ENCODE measurements around the gene CAPN5. TPM values are rescaled to one million over a fixed set of nuclear protein-coding genes. Genes with fewer than 3 reads are reported as not detected.

The CAPN5 gene
- total RNA-seq, 1 donor from 2014 or later: 12.8 TPM

- Mint-ChIP-seq H3K27me3 (ENCODE audit: unreplicated experiment) (no peaks in the 10 kb centered on the region), H3K4me1 (ENCODE audit: unreplicated experiment) (peaks cover 49% of the 10 kb centered on the region), H3K27ac (ENCODE audit: unreplicated experiment) (no peak overlapping the region), H3K4me3 (ENCODE audit: unreplicated experiment) (no peak overlapping the region), H3K36me3 (ENCODE audit: unreplicated experiment) (no peaks in the 10 kb centered on the region), H3K9me3 (ENCODE audit: unreplicated experiment) (no peaks in the 10 kb centered on the region)
- no peak for DNase-seq (ENCODE audit: extremely low spot score, unreplicated experiment)
- no peak for TF ChIP-seq CTCF (IDR thresholded peaks at IDR 0.05)
Observed at GRCh38 chr11:77069336-77069968, 2.7 kb downstream of the CAPN5 start.

- Mint-ChIP-seq H3K9me3 (ENCODE audit: unreplicated experiment) (no peaks in the 10 kb centered on the region), H3K36me3 (ENCODE audit: unreplicated experiment) (no peaks in the 10 kb centered on the region), H3K27ac (ENCODE audit: unreplicated experiment) (no peak overlapping the region), H3K4me1 (ENCODE audit: unreplicated experiment) (peaks cover 53% of the 10 kb centered on the region), H3K27me3 (ENCODE audit: unreplicated experiment) (no peaks in the 10 kb centered on the region), H3K4me3 (ENCODE audit: unreplicated experiment) (no peak overlapping the region)
- no peak for DNase-seq (ENCODE audit: extremely low spot score, unreplicated experiment)
- no peak for TF ChIP-seq CTCF (IDR thresholded peaks at IDR 0.05)
Observed at GRCh38 chr11:77069969-77070582, 3.3 kb downstream of the CAPN5 start.

- H3K4me3 Mint-ChIP-seq (ENCODE audit: unreplicated experiment): no peak overlapping the region
- TF ChIP-seq CTCF (IDR thresholded peaks at IDR 0.05): no peak
- H3K36me3 Mint-ChIP-seq (ENCODE audit: unreplicated experiment): no peaks in the 10 kb centered on the region
- no peaks in the 10 kb centered on the region for H3K9me3 Mint-ChIP-seq (ENCODE audit: unreplicated experiment)
- no peak overlapping the region for H3K27ac Mint-ChIP-seq (ENCODE audit: unreplicated experiment)
- peaks cover 49% of the 10 kb centered on the region for H3K4me1 Mint-ChIP-seq (ENCODE audit: unreplicated experiment)
- H3K27me3 Mint-ChIP-seq (ENCODE audit: unreplicated experiment): no peaks in the 10 kb centered on the region
- no peak for DNase-seq (ENCODE audit: extremely low spot score, unreplicated experiment)
Observed at GRCh38 chr11:77071077-77071476, 4.3 kb downstream of the CAPN5 start.

GRCh38 chr11:77071671-77072605 lies 5.2 kb downstream of the CAPN5 start:
- Mint-ChIP-seq H3K4me3 (ENCODE audit: unreplicated experiment) (no peak overlapping the region), H3K27ac (ENCODE audit: unreplicated experiment) (no peak overlapping the region), H3K27me3 (ENCODE audit: unreplicated experiment) (no peaks in the 10 kb centered on the region), H3K36me3 (ENCODE audit: unreplicated experiment) (no peaks in the 10 kb centered on the region), H3K4me1 (ENCODE audit: unreplicated experiment) (peaks cover 48% of the 10 kb centered on the region), H3K9me3 (ENCODE audit: unreplicated experiment) (no peaks in the 10 kb centered on the region)
- TF ChIP-seq CTCF (IDR thresholded peaks at IDR 0.05): no peak
- DNase-seq (ENCODE audit: extremely low spot score, unreplicated experiment): no peak

Data from osteocyte (in vitro differentiated cells).